22Rv1 (cell line): ENCODE data around the gene ARL6IP5.

Experiments
- CTCF ChIP-seq: fragments of 450-650 bp; IDR thresholded peaks from 2 replicates; pipeline ENCODE4 v1.5.1; 2017; ENCODE audit warnings: mild to moderate bottlenecking
- ZFX ChIP-seq: fragments of 450-650 bp; IDR thresholded peaks from 2 replicates; pipeline ENCODE4 v1.6.1; 2017; ENCODE audit warnings: antibody characterized with exemption, borderline replicate concordance

- TF ChIP-seq CTCF (no peak), ZFX (no peak)
Observed at GRCh38 chr3:69082361-69082760, 2.4 kb upstream of the ARL6IP5 start.
